OCI-LY1 (cell line): ENCODE results near the gene NRDC.

Experiments used
- H2AFZ ChIP-seq: fragments of 200-600 bp; sonication (generic), shearing (Covaris generic); 2 replicates; pipeline ENCODE4 v1.6.0; 2014; ENCODE audit warnings: antibody characterized with exemption, mild to moderate bottlenecking, low read length
- H3F3A ChIP-seq: fragments of 200-600 bp; sonication (generic), shearing (Covaris generic); 2 replicates; pipeline ENCODE4 v1.6.0; 2014; ENCODE audit warnings: mild to moderate bottlenecking, antibody characterized with exemption, low read length, moderate library complexity; ENCODE audit not compliant: insufficient read depth
- H3K27ac ChIP-seq: fragments of 200-600 bp; sonication (generic); 2 replicates; pipeline ENCODE4 v1.5.1; 2014; ENCODE audit warnings: low read length, mixed run types, mild to moderate bottlenecking, low read depth; ENCODE audit not compliant: poor library complexity, severe bottlenecking
- H3K27me3 ChIP-seq: fragments of 200-600 bp; sonication (generic); 2 replicates; pipeline ENCODE4 v1.6.0; 2014; ENCODE audit warnings: antibody characterized with exemption, mild to moderate bottlenecking, low read length, moderate library complexity; ENCODE audit not compliant: insufficient read depth
- H3K36me3 ChIP-seq: fragments of 200-600 bp; sonication (generic); 2 replicates; pipeline ENCODE4 v1.6.1; 2014; ENCODE audit warnings: mild to moderate bottlenecking, antibody characterized with exemption, low read length, moderate library complexity, mixed read lengths; ENCODE audit not compliant: insufficient read depth
- H3K4me1 ChIP-seq: fragments of 200-600 bp; sonication (generic); 2 replicates; pipeline ENCODE4 v1.5.1; 2014; ENCODE audit warnings: mild to moderate bottlenecking, low read length, moderate library complexity; ENCODE audit not compliant: insufficient read depth, severe bottlenecking
- H3K4me2 ChIP-seq: fragments of 200-600 bp; sonication (generic), shearing (Covaris generic); 2 replicates; pipeline ENCODE4 v1.6.1; 2014; ENCODE audit warnings: low read length
- H3K4me3 ChIP-seq: fragments of 200-600 bp; sonication (generic); 2 replicates; pipeline ENCODE4 v1.5.1; 2014; ENCODE audit warnings: low read length, low read depth, mild to moderate bottlenecking, mixed read lengths; ENCODE audit not compliant: poor library complexity, severe bottlenecking
- H3K79me2 ChIP-seq: fragments of 200-600 bp; shearing (Covaris generic); 2 replicates; pipeline ENCODE4 v1.6.1; 2016; ENCODE audit warnings: mixed run types, low read length, mixed read lengths; ENCODE audit not compliant: insufficient read depth
- H3K9ac ChIP-seq: fragments of 200-600 bp; sonication (generic), shearing (Covaris generic); 2 replicates; pipeline ENCODE4 v1.6.1; 2014; ENCODE audit warnings: mild to moderate bottlenecking, low read length, mixed read lengths
- H3K9me2 ChIP-seq: fragments of 200-600 bp; sonication (generic), shearing (Covaris generic); 2 replicates; pipeline ENCODE4 v1.6.1; 2014; ENCODE audit warnings: low read depth, mild to moderate bottlenecking, low read length, mixed read lengths
- H3K9me3 ChIP-seq: fragments of 200-600 bp; shearing (Covaris generic); 2 replicates; pipeline ENCODE4 v1.6.1; 2014; ENCODE audit warnings: low read length, mixed read lengths
- H4K20me1 ChIP-seq: fragments of 200-600 bp; sonication (generic), shearing (Covaris generic); 2 replicates; pipeline ENCODE4 v1.6.0; 2016; ENCODE audit warnings: mild to moderate bottlenecking, low read length; ENCODE audit not compliant: insufficient read depth
- CTCF ChIP-seq: fragments of 200-600 bp; sonication (generic), shearing (Covaris generic); IDR thresholded peaks from 2 replicates; pipeline ENCODE4 v1.5.1; 2017; ENCODE audit warnings: mild to moderate bottlenecking, antibody characterized with exemption, low read length, moderate library complexity, mixed read lengths
- EZH2 ChIP-seq: fragments of 200-600 bp; sonication (generic), shearing (Covaris generic); IDR thresholded peaks from 2 replicates; pipeline ENCODE4 v1.8.0; 2017; ENCODE audit warnings: borderline replicate concordance, mixed run types, mild to moderate bottlenecking, antibody characterized with exemption, low read length, moderate library complexity, mixed read lengths

NRDC gene

GRCh38 chr1:51760872-51761271 lies 117.7 kb downstream of the NRDC start:
- H3K4me1 ChIP-seq = no peaks in the 10 kb centered on the region
- H3K27ac ChIP-seq = no peak overlapping the region
- H4K20me1 ChIP-seq = no peaks in the 10 kb centered on the region
- peaks cover 20% of the 10 kb centered on the region for H3K36me3 ChIP-seq
- no peak for TF ChIP-seq EZH2
- H3K9me3 ChIP-seq = no peaks in the 10 kb centered on the region
- no peak overlapping the region for H3K9ac ChIP-seq
- H3K4me2 ChIP-seq = no peak overlapping the region
- H2AFZ ChIP-seq = no peak overlapping the region
- H3K9me2 ChIP-seq = no peaks in the 10 kb centered on the region
- H3F3A ChIP-seq = no peaks in the 10 kb centered on the region
- no peaks in the 10 kb centered on the region for H3K79me2 ChIP-seq
- H3K4me3 ChIP-seq = no peak overlapping the region
- H3K27me3 ChIP-seq = no peaks in the 10 kb centered on the region

GRCh38 chr1:51758310-51758709 lies 120.2 kb downstream of the NRDC start:
- H3K9me3 ChIP-seq = no peaks in the 10 kb centered on the region
- H3F3A ChIP-seq = no peaks in the 10 kb centered on the region
- H2AFZ ChIP-seq = no peak overlapping the region
- H3K79me2 ChIP-seq = no peaks in the 10 kb centered on the region
- no peaks in the 10 kb centered on the region for H4K20me1 ChIP-seq
- no peak overlapping the region for H3K4me3 ChIP-seq
- no peaks in the 10 kb centered on the region for H3K27me3 ChIP-seq
- H3K27ac ChIP-seq = no peak overlapping the region
- no peaks in the 10 kb centered on the region for H3K4me1 ChIP-seq
- no peaks in the 10 kb centered on the region for H3K9me2 ChIP-seq
- no peak overlapping the region for H3K9ac ChIP-seq
- TF ChIP-seq CTCF (no peak), EZH2 (no peak)
- H3K36me3 ChIP-seq = peaks cover 26% of the 10 kb centered on the region
- H3K4me2 ChIP-seq = no peak overlapping the region

GRCh38 chr1:51756290-51756689 lies 122.2 kb downstream of the NRDC start:
- no peaks in the 10 kb centered on the region for H3K9me3 ChIP-seq
- H2AFZ ChIP-seq = no peak overlapping the region
- no peaks in the 10 kb centered on the region for H3K9me2 ChIP-seq
- peaks cover 38% of the 10 kb centered on the region for H3K36me3 ChIP-seq
- H3K79me2 ChIP-seq = no peaks in the 10 kb centered on the region
- no peak overlapping the region for H3K4me2 ChIP-seq
- TF ChIP-seq EZH2 = no peak
- TF ChIP-seq CTCF = no peak
- no peak overlapping the region for H3K9ac ChIP-seq
- H3K27ac ChIP-seq = no peak overlapping the region
- no peaks in the 10 kb centered on the region for H3F3A ChIP-seq
- H3K4me3 ChIP-seq = no peak overlapping the region
- H3K4me1 ChIP-seq = no peaks in the 10 kb centered on the region
- no peaks in the 10 kb centered on the region for H3K27me3 ChIP-seq
- no peaks in the 10 kb centered on the region for H4K20me1 ChIP-seq

- no peak for TF ChIP-seq CTCF
- no peak for TF ChIP-seq EZH2
- H3K79me2 ChIP-seq = no peaks in the 10 kb centered on the region
- H3K4me3 ChIP-seq = no peak overlapping the region
- no peaks in the 10 kb centered on the region for H4K20me1 ChIP-seq
- H3K27me3 ChIP-seq = no peaks in the 10 kb centered on the region
- no peaks in the 10 kb centered on the region for H3F3A ChIP-seq
- no peak overlapping the region for H3K4me2 ChIP-seq
- no peaks in the 10 kb centered on the region for H3K9me3 ChIP-seq
- no peak overlapping the region for H2AFZ ChIP-seq
- no peak overlapping the region for H3K27ac ChIP-seq
- no peaks in the 10 kb centered on the region for H3K9me2 ChIP-seq
- no peak overlapping the region for H3K9ac ChIP-seq
- peaks cover 41% of the 10 kb centered on the region for H3K36me3 ChIP-seq
- no peaks in the 10 kb centered on the region for H3K4me1 ChIP-seq
These were observed 123.1 kb downstream of the NRDC start for GRCh38 chr1:51755437-51755836.
